AG10803 (cell line): Measurements from ENCODE around the gene RIN3.

Source experiments
- DNase-seq: peaks from one replicate; pipeline ENCODE4 v3.0.0; 2010; ENCODE audit warnings: low read depth
- H3K4me3 ChIP-seq: 2 replicates; pipeline ENCODE4 v1.5.1; 2011; ENCODE audit warnings: mild to moderate bottlenecking, low read length, control low read depth
- CTCF ChIP-seq: conservative IDR thresholded peaks from 2 replicates; pipeline ENCODE4 v1.5.1; 2011; ENCODE audit warnings: mild to moderate bottlenecking, low read length, control low read depth, inconsistent platforms

The RIN3 gene

GRCh38 chr14:92564344-92565039 is 50.9 kb downstream of the RIN3 start:
- no peak overlapping the region for H3K4me3 ChIP-seq
- DNase-seq: no peak
- no peak for TF ChIP-seq CTCF

GRCh38 chr14:92565040-92565717 is 51.6 kb downstream of the RIN3 start:
- no peak for DNase-seq
- TF ChIP-seq CTCF: no peak

GRCh38 chr14:92565718-92566115 is 52.1 kb downstream of the RIN3 start:
- no peak overlapping the region for H3K4me3 ChIP-seq
- TF ChIP-seq CTCF: no peak
- no peak for DNase-seq

More at GRCh38 chr14:92565040-92565717, 51.6 kb downstream of the RIN3 start:
- H3K4me3 ChIP-seq: no peak overlapping the region

GRCh38 chr14:92567173-92567725 is 53.7 kb downstream of the RIN3 start:
- no peak for DNase-seq
- TF ChIP-seq CTCF: no peak
- H3K4me3 ChIP-seq: no peak overlapping the region

GRCh38 chr14:92568621-92569479 is 55.3 kb downstream of the RIN3 start:
- TF ChIP-seq CTCF: no peak
- no peak for DNase-seq
- no peak overlapping the region for H3K4me3 ChIP-seq

GRCh38 chr14:92570674-92571262 is 57.2 kb downstream of the RIN3 start:
- H3K4me3 ChIP-seq: no peak overlapping the region
- no peak for DNase-seq
- TF ChIP-seq CTCF: no peak
